ENCODE data around the gene GPATCH8.

DNA sequence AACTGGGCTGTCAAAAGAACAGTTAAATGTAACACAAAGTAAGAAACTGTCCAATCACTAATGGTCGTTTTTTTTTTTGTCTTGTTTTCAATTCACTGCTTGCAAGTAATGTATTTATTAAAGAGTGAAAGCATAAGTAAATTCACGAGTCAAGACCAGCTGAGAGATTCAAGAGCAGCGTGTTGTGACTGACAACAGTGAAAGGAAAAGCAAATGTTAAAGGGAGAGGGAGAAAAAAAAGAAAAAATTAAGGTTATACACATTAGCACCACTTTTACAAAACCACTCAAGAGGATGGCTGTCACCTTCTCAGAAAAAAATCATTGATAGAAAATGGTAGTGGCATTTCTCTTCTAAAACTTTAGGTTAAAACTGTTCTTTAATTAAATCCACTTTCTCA, 36.1 kb downstream of the GPATCH8 start:
- TF ChIP-seq POLR2A (IDR thresholded peaks at IDR 0.05; ENCODE audit: low read depth, low read length) (no peak), POLR2AphosphoS5 (IDR thresholded peaks at IDR 0.05; ENCODE audit: low read depth, low read length) (no peak)

All from GM12892 (cell line).